ENCODE results near the gene CMIP. TPM values are rescaled to one million over a fixed set of nuclear protein-coding genes. Genes with fewer than 3 reads are reported as not detected.

CMIP gene
- total RNA-seq, 1 donor from 2014 or later: 40.0 TPM

- Mint-ChIP-seq H3K27me3 (no peaks in the 10 kb centered on the region), H3K4me3 (no peak overlapping the region)
- intact Hi-C loops (cut with micrococcal nuclease): loop anchor here (5.0 to 10.0 kb wide), 2 partner anchors 127 to 740 kb away; partner anchors contain the start of genes CENPN and CMC2
These were observed 300.3 kb downstream of the CMIP start for GRCh38 chr16:81744911-81745310.

GRCh38 chr16:81745704-81746558 lies 301.3 kb downstream of the CMIP start:
- Mint-ChIP-seq H3K4me1 (peaks cover 19% of the 10 kb centered on the region), H3K27ac (peak overlapping the region; percentile 86), H3K4me3 (peak overlapping the region; percentile 84), H3K27me3 (no peaks in the 10 kb centered on the region), H3K36me3 (ENCODE audit: low read depth) (no peaks in the 10 kb centered on the region), H3K9me3 (peaks cover 9% of the 10 kb centered on the region)
- peak; percentile 93 for DNase-seq
- intact Hi-C loops (cut with micrococcal nuclease): loop anchor here (5.0 to 10.0 kb wide), 2 partner anchors 126 to 741 kb away; partner anchors contain the start of genes CENPN and CMC2

More at GRCh38 chr16:81744911-81745310, 300.3 kb downstream of the CMIP start:
- H3K9me3 Mint-ChIP-seq: peaks cover 9% of the 10 kb centered on the region
- H3K36me3 Mint-ChIP-seq (ENCODE audit: low read depth): no peaks in the 10 kb centered on the region
- no peak overlapping the region for H3K27ac Mint-ChIP-seq
- H3K4me1 Mint-ChIP-seq: peaks cover 22% of the 10 kb centered on the region
- DNase-seq: no peak

- peak overlapping the region; percentile 84 for H3K4me3 Mint-ChIP-seq
- intact Hi-C loops (cut with micrococcal nuclease): loop anchor here (5.0 to 10.0 kb wide), 2 partner anchors 126 to 742 kb away; partner anchors contain the start of genes CENPN and CMC2
- no peak for DNase-seq
These were observed 302.0 kb downstream of the CMIP start for GRCh38 chr16:81746566-81746965.

GRCh38 chr16:81748476-81749198 lies 304.0 kb downstream of the CMIP start:
- no peaks in the 10 kb centered on the region for H3K36me3 Mint-ChIP-seq (ENCODE audit: low read depth)
- peak overlapping the region; percentile 48 for H3K4me3 Mint-ChIP-seq
- peak; percentile 70 for DNase-seq
- intact Hi-C loops (cut with micrococcal nuclease): loop anchor here (5.0 to 10.0 kb wide), 2 partner anchors 124 to 744 kb away; partner anchors contain the start of genes CENPN and CMC2
- H3K4me1 Mint-ChIP-seq: peaks cover 20% of the 10 kb centered on the region
- peak overlapping the region; percentile 56 for H3K27ac Mint-ChIP-seq
- no peaks in the 10 kb centered on the region for H3K27me3 Mint-ChIP-seq
- peaks cover 9% of the 10 kb centered on the region for H3K9me3 Mint-ChIP-seq

More at GRCh38 chr16:81746566-81746965, 302.0 kb downstream of the CMIP start:
- peaks cover 18% of the 10 kb centered on the region for H3K4me1 Mint-ChIP-seq
- H3K9me3 Mint-ChIP-seq: peaks cover 9% of the 10 kb centered on the region
- no peaks in the 10 kb centered on the region for H3K27me3 Mint-ChIP-seq
- no peaks in the 10 kb centered on the region for H3K36me3 Mint-ChIP-seq (ENCODE audit: low read depth)
- peak overlapping the region; percentile 86 for H3K27ac Mint-ChIP-seq

GRCh38 chr16:81752225-81752875 lies 307.7 kb downstream of the CMIP start:
- no peaks in the 10 kb centered on the region for H3K9me3 Mint-ChIP-seq
- intact Hi-C loops (cut with micrococcal nuclease): no loop called here
- peaks cover 28% of the 10 kb centered on the region for H3K4me1 Mint-ChIP-seq
- no peak overlapping the region for H3K27ac Mint-ChIP-seq
- DNase-seq: no peak
- no peak overlapping the region for H3K4me3 Mint-ChIP-seq
- H3K36me3 Mint-ChIP-seq (ENCODE audit: low read depth): no peaks in the 10 kb centered on the region
- H3K27me3 Mint-ChIP-seq: no peaks in the 10 kb centered on the region

- intact Hi-C loops (cut with micrococcal nuclease): no loop called here
- H3K27me3 Mint-ChIP-seq: no peaks in the 10 kb centered on the region
- H3K4me3 Mint-ChIP-seq: no peak overlapping the region
- peaks cover 32% of the 10 kb centered on the region for H3K4me1 Mint-ChIP-seq
- no peak for DNase-seq
- no peak overlapping the region for H3K27ac Mint-ChIP-seq
- H3K36me3 Mint-ChIP-seq (ENCODE audit: low read depth): no peaks in the 10 kb centered on the region
- no peaks in the 10 kb centered on the region for H3K9me3 Mint-ChIP-seq
These were observed 308.2 kb downstream of the CMIP start for GRCh38 chr16:81752876-81753227.

GRCh38 chr16:81754858-81755257 lies 310.2 kb downstream of the CMIP start:
- Mint-ChIP-seq H3K36me3 (ENCODE audit: low read depth) (no peaks in the 10 kb centered on the region), H3K9me3 (no peaks in the 10 kb centered on the region), H3K4me3 (no peak overlapping the region), H3K27me3 (no peaks in the 10 kb centered on the region), H3K4me1 (peaks cover 29% of the 10 kb centered on the region), H3K27ac (no peak overlapping the region)
- no peak for DNase-seq
- intact Hi-C loops (cut with micrococcal nuclease): loop anchor here (5.0 kb wide), 1 partner anchor 42 kb away; no protein-coding TSS in a partner anchor

- no peak overlapping the region for H3K4me3 Mint-ChIP-seq
- intact Hi-C loops (cut with micrococcal nuclease): loop anchor here (5.0 kb wide), 1 partner anchor 41 kb away; no protein-coding TSS in a partner anchor
- H3K36me3 Mint-ChIP-seq (ENCODE audit: low read depth): no peaks in the 10 kb centered on the region
- H3K4me1 Mint-ChIP-seq: peaks cover 29% of the 10 kb centered on the region
- no peaks in the 10 kb centered on the region for H3K27me3 Mint-ChIP-seq
- no peak overlapping the region for H3K27ac Mint-ChIP-seq
- no peaks in the 10 kb centered on the region for H3K9me3 Mint-ChIP-seq
- no peak for DNase-seq
These were observed 311.5 kb downstream of the CMIP start for GRCh38 chr16:81755915-81756614.

GRCh38 chr16:81756615-81757356 lies 312.2 kb downstream of the CMIP start:
- Mint-ChIP-seq H3K4me3 (no peak overlapping the region), H3K4me1 (peaks cover 29% of the 10 kb centered on the region), H3K36me3 (ENCODE audit: low read depth) (no peaks in the 10 kb centered on the region), H3K27me3 (no peaks in the 10 kb centered on the region), H3K27ac (peak overlapping the region; percentile 72), H3K9me3 (no peaks in the 10 kb centered on the region)
- no peak for DNase-seq
- intact Hi-C loops (cut with micrococcal nuclease): loop anchor here (5.0 kb wide), 1 partner anchor 41 kb away; no protein-coding TSS in a partner anchor

GRCh38 chr16:81758376-81758775 lies 313.8 kb downstream of the CMIP start:
- Mint-ChIP-seq H3K27me3 (no peaks in the 10 kb centered on the region), H3K9me3 (no peaks in the 10 kb centered on the region), H3K4me1 (peaks cover 27% of the 10 kb centered on the region), H3K27ac (peak overlapping the region; percentile 17), H3K36me3 (ENCODE audit: low read depth) (no peaks in the 10 kb centered on the region), H3K4me3 (no peak overlapping the region)
- no peak for DNase-seq
- intact Hi-C loops (cut with micrococcal nuclease): loop anchor here (5.0 kb wide), 1 partner anchor 39 kb away; no protein-coding TSS in a partner anchor
